ENCODE data around the gene DSE.

Gene DSE

DNA sequence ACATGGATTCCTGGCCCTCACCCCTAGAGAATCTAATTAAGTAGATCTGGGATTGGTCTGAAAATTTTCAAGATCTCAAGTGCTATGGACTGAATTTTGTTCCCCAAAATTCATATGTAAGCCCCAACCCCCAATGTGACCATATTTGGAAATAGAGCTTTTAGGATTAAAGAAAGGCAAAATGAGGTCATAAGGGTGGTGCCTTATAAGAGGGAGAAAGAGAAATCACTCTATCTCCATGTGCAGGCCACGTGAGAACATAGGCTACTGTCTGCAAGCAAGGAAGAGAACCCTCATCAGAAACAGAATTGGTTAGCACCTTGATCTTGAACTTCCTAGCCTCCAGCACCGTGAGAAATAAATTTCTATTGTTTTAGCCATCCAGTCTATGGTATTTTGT lies 8.5 kb upstream of the DSE start:
- no peak for DNase-seq (ENCODE audit: low spot score)

DNA sequence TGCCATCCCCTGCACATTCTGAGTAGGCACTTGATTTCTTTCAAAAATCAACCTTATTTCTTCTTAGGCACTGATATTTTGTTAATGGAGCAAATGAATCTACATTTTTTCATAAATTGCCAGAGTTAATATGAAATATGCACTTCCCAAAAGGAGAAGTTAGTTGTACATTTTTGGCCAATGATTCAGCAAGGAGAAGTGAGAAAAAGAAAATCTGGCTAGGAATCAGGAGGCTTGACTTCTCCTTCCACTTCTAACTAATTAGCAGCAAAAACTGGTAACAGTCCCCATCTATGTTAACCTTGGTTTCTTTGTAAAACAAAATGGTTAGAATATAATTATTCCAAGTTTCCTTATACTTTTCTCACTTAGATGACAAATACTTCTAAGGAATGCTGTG lies 7.0 kb upstream of the DSE start:
- no peak for DNase-seq (ENCODE audit: low spot score)

DNA sequence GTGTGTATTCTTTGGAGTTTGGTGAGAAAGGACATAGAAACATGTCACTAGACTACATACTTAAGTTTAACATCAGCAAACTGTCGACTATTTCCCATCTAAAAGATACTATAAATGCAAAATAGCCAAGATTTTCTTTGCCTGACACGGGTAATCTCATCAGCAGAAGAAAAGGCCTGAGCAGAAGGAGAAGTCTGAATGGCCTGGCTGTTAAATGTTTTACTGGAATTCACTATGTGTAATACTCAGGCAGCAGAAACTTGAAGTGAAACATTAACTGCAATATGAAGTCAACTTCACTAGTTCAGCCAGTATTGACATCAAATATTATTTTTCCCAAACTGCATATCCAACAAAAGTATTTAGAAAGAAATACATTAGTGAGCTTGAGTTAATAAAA lies 6.4 kb upstream of the DSE start:
- no peak for DNase-seq (ENCODE audit: low spot score)

DNA sequence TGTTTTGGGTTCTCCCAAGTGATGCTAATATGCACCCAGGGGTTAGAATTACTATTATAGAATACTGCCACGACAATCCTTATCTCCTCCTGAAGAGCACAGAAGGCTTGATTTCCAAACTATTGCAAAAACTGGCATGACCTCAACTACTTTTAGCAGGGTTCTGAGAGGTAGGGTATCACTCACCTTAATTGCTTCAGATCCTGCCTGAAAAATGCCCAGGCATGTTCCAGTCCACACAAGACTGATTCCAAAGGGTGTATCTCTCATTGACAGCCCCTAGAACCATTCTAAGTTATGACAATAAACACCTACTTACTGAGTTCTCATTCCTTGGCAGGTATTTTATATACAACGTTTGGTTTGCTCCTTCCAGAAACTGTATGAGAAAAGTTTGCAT lies 5.0 kb upstream of the DSE start:
- no peak for DNase-seq (ENCODE audit: low spot score)

DNA sequence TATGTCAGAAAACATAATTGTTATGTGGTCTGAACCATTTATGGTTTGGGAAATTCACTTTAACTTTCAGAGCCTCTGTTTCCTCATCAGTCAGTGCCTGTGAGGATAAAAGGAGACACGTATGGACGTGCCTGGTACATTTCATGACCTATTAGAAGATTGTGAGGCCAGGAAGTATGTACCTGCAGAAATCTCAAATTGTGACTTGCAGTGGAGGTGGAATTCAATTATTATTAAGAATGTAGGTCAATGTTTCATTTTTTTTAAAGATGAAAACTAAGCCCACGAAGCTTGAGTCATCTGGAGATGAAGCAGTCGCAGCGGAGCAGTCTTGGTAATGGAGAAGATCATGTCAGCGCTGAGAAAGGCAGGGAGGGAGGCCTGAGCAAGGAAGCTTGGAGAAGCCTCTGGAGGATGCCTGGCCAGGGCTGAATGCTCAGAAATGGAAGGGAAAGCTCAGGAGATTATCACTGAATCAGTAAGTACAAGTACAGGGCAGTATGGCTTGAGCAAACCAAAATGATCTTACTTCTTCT lies 3.9 kb upstream of the DSE start:
- DNase-seq (ENCODE audit: low spot score): no peak

DNA sequence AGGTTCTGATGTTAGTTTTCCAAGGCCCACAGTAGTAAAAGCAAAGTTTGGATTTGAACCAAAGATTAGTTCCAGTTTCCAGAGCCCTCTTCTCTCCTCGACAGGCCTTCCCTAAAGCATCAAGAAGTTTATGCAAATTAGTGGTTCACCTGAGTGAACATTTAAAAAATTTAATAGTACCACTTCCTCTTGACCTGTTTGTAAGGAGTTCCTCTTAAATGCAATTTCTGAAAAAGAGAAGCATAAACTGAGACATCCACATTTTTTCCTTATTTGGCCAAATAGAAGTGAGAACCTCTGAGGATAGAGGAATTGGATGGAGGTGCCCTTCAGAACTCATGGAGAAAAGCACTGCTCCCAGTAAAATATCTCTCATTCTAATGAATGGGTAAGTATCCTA lies 1.2 kb upstream of the DSE start:
- DNase-seq (ENCODE audit: low spot score): peak; percentile 22

DNA sequence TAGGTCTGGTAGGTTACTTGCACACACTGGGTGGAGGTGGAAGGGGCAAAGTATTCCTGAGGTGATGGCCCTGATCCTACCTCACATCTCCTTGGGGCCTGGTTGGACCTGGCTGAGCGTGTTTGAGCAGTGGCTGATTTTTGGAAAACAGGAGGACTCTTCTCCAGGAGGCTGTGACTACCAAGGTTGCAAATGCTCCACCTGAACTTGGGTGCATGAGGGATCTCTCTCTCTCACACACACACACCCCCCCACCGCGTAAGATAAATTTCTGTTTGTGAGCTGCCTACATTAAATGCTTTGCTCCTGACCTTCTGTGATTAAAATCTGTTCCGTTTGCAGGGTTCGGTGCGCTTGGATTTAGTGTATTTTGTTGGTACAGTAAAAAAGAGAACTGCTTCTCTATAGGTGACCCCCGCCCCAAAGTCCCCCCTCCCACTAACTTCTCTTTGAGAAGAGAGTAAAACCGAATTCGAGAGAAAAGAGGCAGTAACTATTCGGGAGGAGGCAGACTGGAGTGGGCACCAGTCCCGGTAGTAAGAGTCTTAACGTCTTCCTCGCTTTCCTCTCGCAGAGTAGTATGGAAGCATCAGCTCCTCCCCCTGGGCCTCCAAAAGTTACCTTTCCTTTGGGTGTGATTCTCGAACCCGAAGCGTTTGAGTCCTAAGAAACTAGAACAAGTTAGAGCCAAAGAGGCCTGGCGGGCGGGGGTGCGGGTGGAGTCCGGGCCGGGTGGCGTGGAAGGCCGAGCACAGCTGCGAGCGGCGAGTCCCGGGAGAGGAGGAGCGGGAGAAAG lies 585 bp upstream of the DSE start:
- peak; percentile 15 for DNase-seq (ENCODE audit: low spot score)

DNA sequence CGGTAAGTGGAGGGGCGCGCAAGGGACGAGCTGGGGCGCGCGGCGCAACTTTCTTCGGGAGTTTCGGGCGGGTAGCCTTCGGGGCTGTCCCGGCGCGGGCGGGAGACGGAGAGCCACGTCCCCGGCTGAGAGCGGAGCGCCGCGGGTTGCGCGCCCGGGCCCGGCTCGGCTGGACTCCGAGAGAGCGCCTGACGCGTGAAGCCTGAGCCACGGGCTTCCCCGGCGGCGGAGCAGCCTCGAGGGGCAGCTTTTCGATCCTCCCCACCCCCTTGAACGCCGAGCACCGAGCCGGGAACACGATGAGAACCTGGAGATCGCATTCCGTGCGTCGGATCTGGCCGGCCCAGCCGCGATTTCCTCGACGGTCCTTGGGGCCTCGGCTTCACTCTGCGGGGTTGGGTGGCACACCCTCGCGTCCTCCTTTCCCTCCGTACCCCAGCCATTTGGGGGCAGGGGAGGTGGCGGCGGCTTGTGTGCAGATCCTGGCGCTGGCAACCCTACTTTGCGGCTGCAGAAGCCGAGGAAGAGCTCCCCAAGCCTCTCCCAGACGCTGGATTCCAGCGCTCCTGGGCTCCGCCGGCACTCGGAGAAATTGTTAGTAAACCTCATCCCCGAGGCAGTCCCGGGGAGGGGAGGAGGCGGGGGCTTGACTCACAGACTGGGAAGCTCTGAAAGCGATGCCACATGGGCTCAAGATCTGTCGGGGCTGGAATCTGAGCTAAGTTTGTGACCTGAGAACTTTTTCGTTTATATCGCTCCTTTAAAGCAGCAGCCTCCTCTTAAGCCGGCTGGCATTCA lies 572 bp downstream of the DSE start:
- no peak for DNase-seq (ENCODE audit: low spot score)

DNA sequence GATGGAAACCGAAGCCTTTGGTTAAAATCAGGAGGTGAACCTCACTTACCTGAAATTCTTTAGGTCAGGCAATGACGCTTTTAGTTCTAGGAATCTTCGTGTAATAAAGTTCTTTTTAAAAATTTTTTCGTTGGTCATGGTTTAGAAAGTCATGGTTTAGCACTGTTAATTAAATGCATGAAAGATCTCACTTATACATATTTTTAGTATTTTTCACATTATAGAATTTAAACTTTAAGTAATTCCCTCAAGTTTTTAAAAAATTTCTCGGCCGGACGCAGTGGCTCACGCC lies 1.1 kb downstream of the DSE start:
- DNase-seq (ENCODE audit: low spot score): no peak

DNA sequence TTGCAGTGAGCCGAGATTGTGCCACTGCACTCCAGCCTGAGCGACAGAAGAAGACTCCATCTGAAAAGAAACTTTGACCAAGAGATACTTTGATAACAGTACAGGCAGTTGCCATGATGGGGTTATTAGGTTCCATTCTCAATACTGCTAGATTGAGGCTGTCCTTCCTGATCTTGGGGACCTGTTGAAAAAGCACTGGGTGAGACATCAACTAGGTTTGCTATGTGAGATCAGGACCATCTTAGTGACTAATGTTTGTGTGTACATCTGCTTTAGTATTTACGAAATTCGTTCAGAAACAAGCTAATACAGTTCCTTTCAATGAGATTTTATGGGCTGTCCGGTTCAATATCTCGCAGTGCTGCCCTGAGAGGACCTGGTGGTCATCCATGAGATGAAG lies 2.6 kb downstream of the DSE start:
- DNase-seq (ENCODE audit: low spot score): no peak

DNA sequence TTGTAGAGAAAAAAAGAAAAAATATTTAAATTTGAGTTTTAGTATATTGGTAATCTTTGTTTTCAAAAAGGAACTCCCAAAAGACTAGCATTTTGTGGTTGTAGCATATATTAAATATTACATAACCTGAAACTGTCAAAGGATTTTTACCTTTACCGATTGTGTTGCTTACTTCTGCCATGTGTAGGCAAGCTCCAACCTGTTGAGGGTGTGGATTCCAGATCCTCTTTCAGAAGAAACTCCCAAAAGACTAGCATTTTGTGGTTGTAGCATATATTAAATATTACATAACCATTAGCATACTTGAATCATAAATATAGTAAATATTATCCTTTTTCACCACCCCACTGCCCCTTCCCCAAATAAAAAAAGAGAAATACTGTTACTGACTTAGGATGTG lies 3.2 kb downstream of the DSE start:
- no peak for DNase-seq (ENCODE audit: low spot score)

DNA sequence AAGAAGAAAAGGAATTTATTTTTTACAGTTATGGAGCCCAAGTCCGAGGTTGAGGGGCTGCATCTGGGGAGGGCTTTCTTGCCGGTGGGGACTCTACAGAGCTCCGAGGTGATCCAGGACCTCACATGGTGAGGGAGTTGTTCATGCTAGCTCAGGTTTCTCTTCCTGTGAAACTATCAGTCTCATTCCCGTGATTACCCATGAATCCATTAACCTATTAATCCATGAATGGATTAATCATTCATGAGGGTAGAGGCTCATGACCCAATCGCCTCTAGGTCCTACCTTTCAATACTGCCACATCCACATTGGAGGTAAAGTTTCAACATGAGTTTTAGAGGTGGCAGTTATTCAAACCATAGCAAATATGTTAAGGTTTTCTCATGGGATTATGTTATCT lies 3.8 kb downstream of the DSE start:
- DNase-seq (ENCODE audit: low spot score): no peak

DNA sequence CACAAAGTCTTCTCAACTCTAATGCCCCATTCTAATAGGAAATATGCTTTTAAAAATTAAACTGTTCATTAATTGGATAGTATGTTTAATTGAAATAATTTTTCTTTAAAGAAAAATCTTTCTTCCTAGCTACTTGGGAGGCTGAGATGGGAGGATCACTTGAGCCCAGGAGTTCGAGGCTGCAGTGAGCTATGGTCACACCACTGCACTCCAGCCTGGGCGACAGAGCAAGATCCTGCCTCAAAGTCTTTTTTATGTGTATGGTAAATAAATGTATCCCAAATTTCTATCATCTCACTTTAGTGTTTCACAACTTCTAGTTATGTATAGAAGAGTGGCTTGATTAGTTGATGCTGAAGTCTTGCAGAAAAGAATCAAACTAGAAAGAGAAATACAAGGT lies 4.5 kb downstream of the DSE start:
- DNase-seq (ENCODE audit: low spot score): no peak

DNA sequence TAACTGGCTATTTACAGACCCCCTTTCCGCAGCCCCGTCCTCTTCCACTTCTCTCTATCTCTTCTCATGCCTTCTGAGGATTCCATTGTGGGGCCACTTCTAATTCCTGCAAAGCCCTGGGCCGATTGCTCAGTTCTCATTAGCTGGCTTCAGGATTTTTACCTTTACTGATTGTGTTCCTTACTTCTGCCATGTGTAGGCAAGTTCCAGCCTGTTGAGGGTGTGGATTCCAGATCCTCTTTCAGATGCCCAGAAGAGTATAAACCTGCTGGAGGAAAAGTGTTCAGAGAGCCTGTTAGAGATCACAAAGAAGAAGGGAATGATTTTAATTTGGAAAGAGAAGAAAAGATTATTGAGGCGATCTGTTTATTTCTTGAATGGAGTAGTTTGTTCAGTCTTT lies 5.4 kb downstream of the DSE start:
- DNase-seq (ENCODE audit: low spot score): no peak

DNA sequence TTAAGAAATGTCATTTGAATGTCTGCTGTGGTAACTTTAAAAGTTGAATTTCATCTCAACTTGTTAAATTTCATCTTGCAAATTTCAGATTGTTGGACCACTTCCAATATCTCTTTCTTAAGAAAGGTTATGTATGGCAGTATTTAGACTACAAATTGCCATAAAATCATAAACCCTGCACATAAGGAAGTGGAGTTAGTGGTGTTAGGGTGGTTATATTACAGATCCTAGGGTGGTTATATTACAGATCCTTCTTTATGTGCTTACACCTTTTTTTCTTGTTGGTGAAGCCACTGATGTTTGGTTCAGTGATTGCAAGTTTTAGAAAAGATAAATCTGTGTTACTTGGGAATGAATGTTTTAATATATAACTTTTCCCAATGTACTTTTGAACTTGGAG lies 9.0 kb downstream of the DSE start:
- no peak for DNase-seq (ENCODE audit: low spot score)

DNA sequence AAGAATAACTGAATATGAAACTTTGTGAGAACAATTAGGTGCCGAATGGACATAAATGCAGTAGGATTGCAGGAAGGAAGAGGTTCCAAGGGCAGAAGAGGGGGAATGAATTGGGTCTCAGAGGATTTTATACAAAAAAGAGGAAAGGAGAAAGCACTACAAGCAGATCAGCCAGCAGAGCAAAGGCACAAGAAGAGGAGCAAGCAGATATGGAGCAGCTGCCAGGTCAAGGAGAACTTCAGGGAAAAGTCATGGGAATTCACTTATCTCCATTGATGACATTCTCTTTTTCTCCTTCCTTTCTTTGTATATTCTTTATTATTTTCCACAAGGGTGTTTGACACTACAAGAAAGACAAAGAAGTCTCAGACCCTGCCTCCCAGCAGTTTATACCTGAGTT lies 9.6 kb downstream of the DSE start:
- no peak for DNase-seq (ENCODE audit: low spot score)

DNA sequence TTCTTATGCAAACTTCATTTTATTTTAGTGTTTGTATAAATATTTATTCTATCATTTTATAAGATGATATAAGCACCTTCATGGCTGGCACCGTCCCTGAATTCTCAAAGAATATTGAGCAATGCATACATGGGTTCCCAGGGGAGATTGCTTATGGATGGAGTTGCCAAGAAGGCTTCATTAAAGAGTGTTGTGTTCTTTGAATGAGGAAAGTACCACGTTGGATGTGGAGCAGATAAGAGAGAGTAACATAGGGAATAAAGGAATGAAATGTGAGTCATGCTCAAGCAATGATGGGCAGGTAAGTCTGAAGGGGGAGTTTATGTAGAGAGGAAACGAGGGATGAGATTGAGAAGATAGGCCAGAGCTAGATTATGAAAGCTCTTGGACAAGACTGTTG lies 10.3 kb downstream of the DSE start:
- DNase-seq (ENCODE audit: low spot score): no peak

DNA sequence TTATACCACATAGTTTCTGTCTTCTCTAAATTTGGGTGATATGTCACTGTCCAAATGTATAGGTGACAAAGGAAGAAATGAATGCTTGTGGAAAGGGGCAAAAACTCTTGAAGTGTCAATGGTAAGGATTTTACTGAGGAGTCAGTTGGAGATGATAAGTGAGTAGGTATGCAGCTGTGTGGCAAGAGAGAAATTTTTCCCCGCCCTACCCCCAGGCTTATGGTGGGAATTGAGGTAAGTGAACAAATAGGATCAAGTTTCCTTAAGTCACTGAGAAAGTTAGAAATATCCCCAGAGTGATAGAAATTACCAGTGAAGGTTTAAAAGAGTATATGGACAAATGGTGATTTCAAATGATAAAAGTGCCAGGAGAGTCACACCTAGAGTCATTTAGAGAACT lies 11.8 kb downstream of the DSE start:
- DNase-seq (ENCODE audit: low spot score): no peak

DNA sequence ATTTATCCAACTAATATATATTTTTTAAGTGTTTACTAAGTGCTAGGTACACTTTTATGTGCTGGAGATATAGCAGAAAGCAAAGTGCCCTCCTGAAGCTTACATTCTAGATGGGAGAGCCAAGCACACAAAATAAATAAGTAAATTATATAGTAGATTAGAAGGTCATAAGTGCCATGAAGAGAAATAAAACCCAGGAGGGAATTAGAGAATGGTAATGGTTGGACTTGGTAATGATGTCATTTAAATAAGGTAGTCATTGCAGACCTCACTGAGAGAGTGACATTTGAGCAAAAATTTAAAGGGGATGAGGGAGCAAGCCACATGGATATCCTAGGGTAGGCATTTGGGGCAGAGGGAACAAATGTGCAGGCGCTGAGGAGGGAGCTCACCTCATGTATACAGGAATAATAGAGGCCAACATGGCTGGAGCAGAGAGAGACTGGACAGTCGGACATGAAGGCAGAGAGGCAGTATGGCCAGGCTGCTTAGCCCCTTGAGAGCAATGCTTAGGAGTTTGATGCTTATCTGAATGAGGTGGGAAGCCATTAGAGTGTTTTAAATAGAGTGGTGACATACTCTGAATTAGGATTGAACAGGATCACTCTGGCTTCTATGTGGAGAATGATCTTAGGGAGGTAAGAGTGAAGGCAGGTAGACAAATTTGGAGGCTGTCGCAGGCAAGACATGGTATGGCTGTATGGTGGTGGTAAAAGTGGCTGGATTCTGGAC lies 14.1 kb downstream of the DSE start:
- no peak for DNase-seq (ENCODE audit: low spot score)

DNA sequence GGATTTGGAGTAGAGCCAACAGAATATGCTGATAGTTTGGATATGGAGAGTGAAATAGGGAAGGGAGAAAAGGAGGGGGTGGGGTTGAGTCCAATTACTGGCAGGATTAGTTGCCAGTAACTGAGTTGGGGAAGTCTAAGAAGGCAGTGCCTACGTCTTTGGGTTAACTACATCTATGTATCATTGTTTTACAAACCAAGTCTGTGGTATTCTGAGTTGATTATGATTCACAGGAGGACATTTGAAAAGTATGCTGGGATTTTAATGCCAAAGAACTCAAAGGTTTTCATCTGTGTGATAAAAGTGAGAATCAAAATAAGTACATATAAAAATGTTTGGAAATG lies 14.7 kb downstream of the DSE start:
- no peak for DNase-seq (ENCODE audit: low spot score)

DNA sequence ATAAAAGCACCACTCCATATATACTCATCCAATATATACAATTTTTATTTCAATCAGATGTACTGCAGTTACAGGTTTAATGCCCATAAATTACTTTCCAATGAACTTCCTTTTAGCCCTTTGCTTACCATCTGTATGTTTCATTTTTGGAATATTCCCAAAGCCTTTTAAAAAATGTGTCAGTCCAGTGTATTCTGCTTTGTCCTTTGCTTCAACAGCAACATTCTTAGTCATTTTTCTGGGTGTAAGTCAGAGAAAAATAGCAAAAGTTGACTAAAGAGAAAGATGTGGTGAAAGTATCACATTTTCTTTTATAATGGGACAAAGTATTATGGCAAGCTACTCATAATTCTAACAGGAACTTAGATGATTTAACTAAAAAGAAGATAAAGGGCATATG lies 15.2 kb downstream of the DSE start:
- no peak for DNase-seq (ENCODE audit: low spot score)

DNA sequence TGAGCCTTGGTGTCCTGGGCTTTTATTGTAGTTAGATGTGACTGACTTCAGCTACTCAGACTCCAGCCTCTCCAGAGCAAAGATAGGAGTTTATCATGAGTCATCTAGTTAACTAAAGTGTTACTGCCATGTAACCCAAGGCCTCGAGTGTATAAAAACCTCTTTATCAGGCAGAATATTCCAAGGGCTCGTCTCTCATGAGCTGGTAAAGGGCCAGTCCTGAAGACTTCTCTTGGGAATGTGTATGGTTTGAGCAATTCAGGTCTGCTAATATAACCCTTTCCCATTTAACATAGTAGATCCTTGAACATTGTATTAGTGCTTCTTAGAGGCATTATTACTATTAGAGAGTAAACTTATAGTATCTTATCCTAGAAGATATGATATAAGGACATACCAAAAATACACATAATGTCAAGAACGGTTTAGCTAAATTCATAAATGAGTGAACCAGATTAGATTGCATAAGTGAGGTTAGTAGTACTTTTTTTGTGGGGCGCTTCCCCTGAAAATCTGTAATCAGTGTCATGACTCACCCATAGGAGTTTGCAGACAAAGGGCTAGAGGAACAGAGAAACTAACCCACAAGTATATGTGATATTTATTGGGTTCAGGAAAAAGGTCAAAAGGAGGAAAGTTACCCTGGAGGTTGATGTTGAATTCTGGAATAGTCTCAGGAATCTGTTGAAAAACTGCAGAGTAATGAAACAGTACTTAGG lies 16.0 kb downstream of the DSE start:
- no peak for DNase-seq (ENCODE audit: low spot score)

DNA sequence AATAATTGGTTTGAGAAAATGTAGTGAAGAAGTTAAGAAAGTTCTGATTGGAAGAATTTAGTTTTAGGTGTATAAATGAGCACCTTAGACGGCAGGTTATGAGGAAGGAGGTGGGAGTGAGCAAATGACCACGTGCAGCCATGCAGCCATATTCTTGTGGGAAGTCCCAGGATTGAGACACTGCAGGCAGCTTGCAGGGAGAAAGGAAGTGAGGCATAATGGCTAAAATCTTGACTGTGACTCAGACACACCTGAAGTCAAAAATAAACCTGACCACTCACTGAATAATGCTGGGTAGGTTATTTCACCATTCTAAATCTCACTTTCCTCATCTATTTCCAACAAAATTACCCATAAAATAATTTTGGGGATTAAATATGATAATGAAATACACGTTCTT lies 16.6 kb downstream of the DSE start:
- no peak for DNase-seq (ENCODE audit: low spot score)

All from NAMALWA (cell line).